PFSK-1 (cell line): ENCODE results near the gene VAPA.

ENCODE experiments used
- FOXP2 ChIP-seq: optimal IDR thresholded peaks from 2 replicates; pipeline ENCODE3; 2011; ENCODE audit warnings: borderline replicate concordance, control low read depth, inconsistent platforms; ENCODE audit not compliant: insufficient read depth; ENCODE audit errors: extremely low read length, extremely low read depth
- POLR2AphosphoS5 ChIP-seq: IDR thresholded peaks from 2 replicates; pipeline ENCODE4 v1.6.1; 2012; ENCODE audit warnings: low read depth, mild to moderate bottlenecking, control low read depth, low read length, moderate library complexity
- REST ChIP-seq, 2 experiments: IDR thresholded peaks; 2 replicates each; pipeline versions ENCODE4 v1.6.1 to v1.8.0; 2011 to 2012; ENCODE audit warnings: low read depth in 2 of 2, low read length in 2 of 2, control low read depth in 1 of 2, inconsistent platforms in 1 of 2, mild to moderate bottlenecking in 1 of 2, moderate library complexity in 1 of 2; ENCODE audit not compliant: insufficient read depth in 1 of 2
- SIN3A ChIP-seq: IDR thresholded peaks from 2 replicates; pipeline ENCODE4 v1.6.1; 2012; ENCODE audit warnings: mild to moderate bottlenecking, low read length, moderate library complexity, borderline replicate concordance; ENCODE audit not compliant: insufficient read depth
- TAF1 ChIP-seq: IDR thresholded peaks from 2 replicates; pipeline ENCODE4 v1.6.1; 2012; ENCODE audit warnings: low read length, control low read depth, borderline replicate concordance; ENCODE audit not compliant: insufficient read depth

Gene VAPA

GRCh38 chr18:9914334-9914583 is 443 bp downstream of the VAPA start:
- TF ChIP-seq TAF1 (no peak), POLR2AphosphoS5 (no peak), REST (IDR thresholded peaks at IDR 0.05; ENCODE audit: insufficient read depth in 1 of 2, low read depth in 2 of 2, low read length in 2 of 2) (no peak), FOXP2 (no peak), SIN3A (no peak)

GRCh38 chr18:9914584-9915290 is 921 bp downstream of the VAPA start:
- TF ChIP-seq TAF1 (no peak), REST (IDR thresholded peaks at IDR 0.05; ENCODE audit: insufficient read depth in 1 of 2, low read depth in 2 of 2, low read length in 2 of 2) (no peak), FOXP2 (peak; percentile 41), SIN3A (peak; percentile 83; the same call in 1 of the 2 replicates), POLR2AphosphoS5 (no peak)

- TF ChIP-seq TAF1 (no peak), FOXP2 (no peak), POLR2AphosphoS5 (no peak), REST (IDR thresholded peaks at IDR 0.05; ENCODE audit: insufficient read depth in 1 of 2, low read depth in 2 of 2, low read length in 2 of 2) (no peak), SIN3A (no peak)
Observed at GRCh38 chr18:9915291-9916076, 1.7 kb downstream of the VAPA start.

GRCh38 chr18:9916077-9916639 is 2.3 kb downstream of the VAPA start:
- TF ChIP-seq POLR2AphosphoS5: no peak
- TF ChIP-seq FOXP2: no peak
- no peak for TF ChIP-seq TAF1

- TF ChIP-seq POLR2AphosphoS5 (no peak), TAF1 (no peak), REST (IDR thresholded peaks at IDR 0.05; ENCODE audit: insufficient read depth in 1 of 2, low read depth in 2 of 2, low read length in 2 of 2) (no peak), FOXP2 (no peak), SIN3A (no peak)
Observed at GRCh38 chr18:9916808-9917207, 3.0 kb downstream of the VAPA start.
